OCI-LY7 (cell line): ENCODE measurements around the gene NTF3. TPM values are rescaled to one million over a fixed set of nuclear protein-coding genes. Genes with fewer than 3 reads are reported as not detected.

Source experiments
- BruUV-seq: library from RNA; stranded (reverse); fragments of 400-500 nt; replicated peaks from 2 replicates; lab custom pipeline; 2021; lab: Mats Ljungman, UMichigan
- CTCF ChIA-PET: fragments of 300-600 bp; sonication (Branson Sonifier 250); formaldehyde crosslinking; loops from one replicate; lab custom pipeline; 2022; ENCODE audit warnings: antibody characterized with exemption; ENCODE audit not compliant: unreplicated experiment; lab: Charles Lee
- POLR2A ChIA-PET: fragments of 300-600 bp; sonication (Branson Sonifier 250); formaldehyde crosslinking; loops from one replicate; lab custom pipeline; 2022; ENCODE audit warnings: antibody characterized with exemption; lab: Charles Lee
- DNase-seq: peaks from one replicate; pipeline ENCODE4 v3.0.0-alpha.2; 2015; ENCODE audit warnings: low spot score
- H2AFZ ChIP-seq: fragments of 200-600 bp; sonication (generic), shearing (Covaris generic); 2 replicates; pipeline ENCODE4 v1.6.1; 2014; ENCODE audit warnings: mild to moderate bottlenecking, antibody characterized with exemption, low read length, moderate library complexity
- H3K27ac ChIP-seq: fragments of 200-600 bp; sonication (generic); 2 replicates; pipeline ENCODE4 v1.5.1; 2014; ENCODE audit warnings: mixed run types, low read depth, mild to moderate bottlenecking, moderate library complexity, low read length, inconsistent platforms; ENCODE audit not compliant: poor library complexity, severe bottlenecking
- H3K36me3 ChIP-seq: fragments of 200-600 bp; sonication (generic); 2 replicates; pipeline ENCODE4 v1.6.1; 2014; ENCODE audit warnings: mild to moderate bottlenecking, antibody characterized with exemption, low read length, moderate library complexity, mixed read lengths; ENCODE audit not compliant: insufficient read depth
- H3K4me1 ChIP-seq: fragments of 200-600 bp; sonication (generic); 2 replicates; pipeline ENCODE4 v1.5.1; 2014; ENCODE audit warnings: mild to moderate bottlenecking, low read length; ENCODE audit not compliant: insufficient read depth, poor library complexity, severe bottlenecking
- H3K4me2 ChIP-seq: fragments of 200-600 bp; sonication (generic); 2 replicates; pipeline ENCODE4 v1.6.1; 2014; ENCODE audit warnings: mild to moderate bottlenecking, low read length
- H3K4me3 ChIP-seq: fragments of 200-600 bp; sonication (generic); 2 replicates; pipeline ENCODE4 v1.5.1; 2014; ENCODE audit warnings: mild to moderate bottlenecking, low read depth, low read length; ENCODE audit not compliant: poor library complexity, severe bottlenecking
- H3K79me2 ChIP-seq: fragments of 200-600 bp; sonication (generic); 2 replicates; pipeline ENCODE4 v1.6.1; 2016; ENCODE audit warnings: low read depth, mild to moderate bottlenecking, low read length, moderate library complexity, mixed read lengths; ENCODE audit not compliant: insufficient read depth
- H3K9me2 ChIP-seq: fragments of 200-600 bp; sonication (generic); 2 replicates; pipeline ENCODE4 v1.6.1; 2016; ENCODE audit warnings: mild to moderate bottlenecking, low read length, mixed read lengths; ENCODE audit not compliant: insufficient read depth
- H3K9me3 ChIP-seq: fragments of 200-600 bp; sonication (generic); 2 replicates; pipeline ENCODE4 v1.6.1; 2014; ENCODE audit warnings: mild to moderate bottlenecking, mixed run types, low read length, mixed read lengths
- H4K20me1 ChIP-seq: fragments of 200-600 bp; sonication (generic); 2 replicates; pipeline ENCODE4 v1.6.1; 2014; ENCODE audit warnings: mild to moderate bottlenecking, antibody characterized with exemption, low read length, moderate library complexity, mixed read lengths; ENCODE audit not compliant: insufficient read depth
- EZH2phosphoT487 ChIP-seq: fragments of 200-600 bp; sonication (generic); IDR thresholded peaks from 2 replicates; pipeline ENCODE4 v1.6.1; 2018; ENCODE audit warnings: low read depth, borderline replicate concordance, mild to moderate bottlenecking, mixed run types, antibody characterized with exemption, low read length, moderate library complexity, mixed read lengths
- intact Hi-C: fragments of 100-400 bp; cut with micrococcal nuclease; formaldehyde crosslinking; loops from one replicate; pipeline ENCODE4 v1.10.0; 2022; ENCODE audit not compliant: unreplicated experiment
- total RNA-seq, 2 experiments: library from RNA; depleted of rRNA in 1 of 2; stranded (reverse); fragments of >200 nt in 1 of 2; shearing (Covaris generic) in 1 of 2; gene quantifications; 2 replicates each; pipeline ENCODE4 v1.2.3, GENCODE V29; 2014 to 2022
- TF ChIP-seq, protein P1 (sequence below): fragments of 200-600 bp; sonication (generic); conservative IDR thresholded peaks from 2 replicates; pipeline ENCODE4 v1.5.1; 2014; ENCODE audit warnings: mild to moderate bottlenecking, antibody characterized with exemption, low read length, moderate library complexity, mixed read lengths

The NTF3 gene
- total RNA-seq, 2 experiments from 2014 or later: 9.6 to 11.5 TPM

DNA sequence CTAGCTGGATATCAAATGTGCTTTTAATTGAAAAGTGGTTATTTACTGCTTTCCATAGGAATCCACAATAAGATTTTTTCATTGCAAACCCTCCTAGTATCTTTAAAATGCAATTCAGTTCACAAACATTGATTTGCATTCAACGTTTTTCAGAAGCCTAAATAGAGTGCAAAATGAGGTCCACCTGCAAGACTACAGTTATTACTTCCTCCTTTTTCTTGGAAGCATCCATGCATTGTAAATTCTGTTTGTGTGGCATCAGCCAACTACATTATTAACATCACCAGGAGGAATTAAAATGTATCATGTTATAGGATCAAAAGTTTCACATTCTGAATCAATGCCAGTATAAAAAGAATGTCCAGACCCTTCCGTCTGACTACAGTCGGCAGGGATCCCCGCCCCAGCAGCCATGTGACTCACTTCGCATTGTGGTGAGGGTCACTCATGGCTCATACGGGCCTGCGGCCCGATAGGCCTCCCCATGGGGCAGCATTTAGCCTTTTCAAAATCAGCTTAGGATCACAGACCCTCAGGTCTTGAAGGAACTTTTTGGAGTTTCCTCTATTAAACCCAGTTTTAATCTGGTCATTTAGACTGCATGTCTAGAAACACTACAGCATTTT, 46.3 kb downstream of the NTF3 start:
- peak overlapping the region; percentile 98 for H3K27ac ChIP-seq
- H3K4me3 ChIP-seq: peak overlapping the region; percentile 47
- peak overlapping the region; percentile 33; the same call in 1 of the 2 replicates for H2AFZ ChIP-seq
- H3K9me2 ChIP-seq: no peaks in the 10 kb centered on the region
- no peaks in the 10 kb centered on the region for H3K9me3 ChIP-seq
- DNase-seq: peak; percentile 90
- TF ChIP-seq, protein P1, sequence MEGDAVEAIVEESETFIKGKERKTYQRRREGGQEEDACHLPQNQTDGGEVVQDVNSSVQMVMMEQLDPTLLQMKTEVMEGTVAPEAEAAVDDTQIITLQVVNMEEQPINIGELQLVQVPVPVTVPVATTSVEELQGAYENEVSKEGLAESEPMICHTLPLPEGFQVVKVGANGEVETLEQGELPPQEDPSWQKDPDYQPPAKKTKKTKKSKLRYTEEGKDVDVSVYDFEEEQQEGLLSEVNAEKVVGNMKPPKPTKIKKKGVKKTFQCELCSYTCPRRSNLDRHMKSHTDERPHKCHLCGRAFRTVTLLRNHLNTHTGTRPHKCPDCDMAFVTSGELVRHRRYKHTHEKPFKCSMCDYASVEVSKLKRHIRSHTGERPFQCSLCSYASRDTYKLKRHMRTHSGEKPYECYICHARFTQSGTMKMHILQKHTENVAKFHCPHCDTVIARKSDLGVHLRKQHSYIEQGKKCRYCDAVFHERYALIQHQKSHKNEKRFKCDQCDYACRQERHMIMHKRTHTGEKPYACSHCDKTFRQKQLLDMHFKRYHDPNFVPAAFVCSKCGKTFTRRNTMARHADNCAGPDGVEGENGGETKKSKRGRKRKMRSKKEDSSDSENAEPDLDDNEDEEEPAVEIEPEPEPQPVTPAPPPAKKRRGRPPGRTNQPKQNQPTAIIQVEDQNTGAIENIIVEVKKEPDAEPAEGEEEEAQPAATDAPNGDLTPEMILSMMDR: no peak
- TF ChIP-seq EZH2phosphoT487: no peak
- peak overlapping the region; percentile 73 for H3K4me2 ChIP-seq
- no TSS peak for BruUV-seq
- peaks cover 41% of the 10 kb centered on the region; the same call in 1 of the 2 replicates for H3K79me2 ChIP-seq
- ChIA-PET POLR2A (interaction anchor here (1.1 to 4.3 kb wide), 11 partner anchors 8 to 46 kb away, joined by 3 to 29 read pairs (median 10); partner anchors contain the start of gene NTF3), CTCF (interaction anchor here (1.0 to 2.2 kb wide), 4 partner anchors 10 to 49 kb away, joined by 3 to 5 read pairs (median 4); no protein-coding TSS in a partner anchor)
- H4K20me1 ChIP-seq: no peaks in the 10 kb centered on the region
- peaks cover 36% of the 10 kb centered on the region for H3K36me3 ChIP-seq
- intact Hi-C loops: loop anchor here (1.0 to 5.0 kb wide), 4 partner anchors 21 to 651 kb away; partner anchors contain the start of gene NTF3
- H3K4me1 ChIP-seq: peaks cover 83% of the 10 kb centered on the region

DNA sequence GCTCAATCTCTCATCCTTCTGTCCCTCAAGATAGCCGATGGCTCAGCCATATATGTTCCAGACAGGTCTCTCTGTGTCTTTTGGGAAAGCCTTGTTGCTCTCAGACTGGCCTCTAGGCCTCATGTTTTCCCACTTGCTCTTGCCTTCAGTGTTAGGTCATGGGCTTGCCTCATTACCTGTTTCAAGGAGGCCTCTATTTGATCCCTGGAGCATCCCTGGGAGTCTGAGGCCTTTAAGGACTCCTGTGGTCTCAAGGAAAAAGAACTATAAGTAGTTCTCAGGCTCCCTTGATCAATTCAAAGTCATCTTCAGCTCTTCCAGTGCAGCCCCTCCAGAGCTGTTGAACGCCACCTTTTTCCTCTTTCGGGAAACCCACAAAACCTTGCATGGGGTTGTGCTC, 47.9 kb downstream of the NTF3 start:
- peak overlapping the region; percentile 73; the same call in 1 of the 2 replicates for H3K4me2 ChIP-seq
- BruUV-seq: no TSS peak
- peak overlapping the region; percentile 98 for H3K27ac ChIP-seq
- no peak overlapping the region for H3K4me3 ChIP-seq
- POLR2A ChIA-PET: interaction anchor here (1.1 to 3.6 kb wide), 5 partner anchors 8 to 1158 kb away, joined by 3 to 21 read pairs (median 3); no protein-coding TSS in a partner anchor
- no peaks in the 10 kb centered on the region for H4K20me1 ChIP-seq
- DNase-seq: no peak
- peaks cover 67% of the 10 kb centered on the region for H3K4me1 ChIP-seq
- no peaks in the 10 kb centered on the region for H3K9me2 ChIP-seq
- CTCF ChIA-PET: interaction anchor here (2.2 kb wide), 1 partner anchor 8 kb away, joined by 5 read pairs; no protein-coding TSS in a partner anchor
- no peaks in the 10 kb centered on the region for H3K9me3 ChIP-seq
- H3K79me2 ChIP-seq: peaks cover 37% of the 10 kb centered on the region; the same call in 1 of the 2 replicates
- H3K36me3 ChIP-seq: peaks cover 37% of the 10 kb centered on the region
- intact Hi-C loops: loop anchor here (2.0 to 5.0 kb wide), 2 partner anchors 47 to 652 kb away; partner anchors contain the start of gene NTF3
- TF ChIP-seq, protein P1: no peak
- TF ChIP-seq EZH2phosphoT487: no peak
- no peak overlapping the region for H2AFZ ChIP-seq
